GM21447 (cell line): ENCODE measurements around the gene ERF.

Experiments used
- ATAC-seq: cut with Tn5 transposase; IDR thresholded peaks from one replicate; pipeline ENCODE4 v1.9.1; 2021; ENCODE audit not compliant: unreplicated experiment

Gene ERF

DNA sequence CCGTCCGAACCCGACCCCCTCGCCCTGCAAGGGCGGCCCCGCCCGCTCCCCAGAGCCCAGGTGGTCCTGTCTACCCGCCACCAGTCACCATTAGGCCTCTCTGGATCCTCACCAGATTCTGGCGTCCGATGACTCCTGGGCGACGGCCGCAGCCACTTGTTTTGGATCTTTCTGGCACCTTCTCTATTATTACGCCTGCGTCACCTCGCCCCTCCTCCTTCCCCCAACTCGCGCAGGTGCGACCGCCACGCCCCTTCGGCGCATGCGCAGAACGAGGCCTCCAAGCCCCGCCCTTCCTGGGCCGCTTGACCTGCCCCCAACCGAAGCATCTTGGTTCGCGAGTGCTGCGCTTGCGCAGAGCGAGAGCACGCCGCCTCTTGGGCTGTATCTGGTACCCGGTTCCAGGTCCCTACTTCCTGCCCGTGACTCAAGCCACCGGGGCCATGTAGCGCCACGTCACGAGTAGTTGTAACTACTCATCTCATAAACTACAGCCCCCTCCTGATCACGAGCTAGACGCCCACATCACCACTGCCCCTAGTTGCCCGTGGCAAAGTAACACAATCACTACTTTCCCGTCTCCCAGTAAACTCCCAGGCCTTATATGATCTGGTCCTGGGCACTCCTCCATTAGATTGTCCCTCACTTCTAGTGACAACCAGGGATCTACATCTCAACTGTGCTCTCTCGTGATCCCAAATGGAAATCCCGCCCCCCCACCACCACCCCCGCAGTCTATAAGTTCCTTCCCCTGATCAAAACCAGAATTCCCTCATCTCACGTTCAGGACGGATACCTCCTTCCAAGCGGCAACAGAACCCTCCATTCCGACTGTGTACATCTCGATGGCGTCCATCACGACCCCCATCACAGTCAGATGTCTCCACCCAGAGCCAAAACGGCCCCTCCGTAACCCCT, 37.1 kb downstream of the ERF start, which contains the start of gene DEDD2:
Gene DEDD2, minus strand, starts transcription at position 158 of the 918 bp plus-strand sequence. CDS start 670 bp downstream, outside the sequence.
- peak; percentile 60 for ATAC-seq

- ATAC-seq, result peak; percentile 3
Observed at GRCh38 chr19:42216653-42217519, 38.0 kb downstream of the ERF start.

- no peak for ATAC-seq
Observed at GRCh38 chr19:42214810-42215485, 40.0 kb downstream of the ERF start.

DNA sequence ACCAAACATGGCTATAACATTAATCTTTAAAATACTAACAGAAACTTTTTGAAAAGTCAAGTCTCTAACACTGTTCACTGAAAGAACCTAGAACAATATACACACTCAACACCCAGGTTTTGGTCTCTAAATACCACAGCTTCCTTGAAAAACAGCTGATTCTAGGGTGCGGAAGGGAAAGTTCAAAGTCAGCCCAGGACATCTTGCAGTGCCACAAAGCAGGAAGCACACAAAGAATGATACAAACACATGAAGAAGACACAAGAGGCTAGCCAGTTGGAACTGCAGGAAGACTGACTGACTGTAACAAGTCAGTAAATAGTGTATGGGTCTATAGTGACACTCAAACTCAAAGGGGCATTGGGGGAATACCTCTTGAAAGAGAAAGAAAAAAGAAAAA, 42.0 kb downstream of the ERF start:
- ATAC-seq, result no peak

DNA sequence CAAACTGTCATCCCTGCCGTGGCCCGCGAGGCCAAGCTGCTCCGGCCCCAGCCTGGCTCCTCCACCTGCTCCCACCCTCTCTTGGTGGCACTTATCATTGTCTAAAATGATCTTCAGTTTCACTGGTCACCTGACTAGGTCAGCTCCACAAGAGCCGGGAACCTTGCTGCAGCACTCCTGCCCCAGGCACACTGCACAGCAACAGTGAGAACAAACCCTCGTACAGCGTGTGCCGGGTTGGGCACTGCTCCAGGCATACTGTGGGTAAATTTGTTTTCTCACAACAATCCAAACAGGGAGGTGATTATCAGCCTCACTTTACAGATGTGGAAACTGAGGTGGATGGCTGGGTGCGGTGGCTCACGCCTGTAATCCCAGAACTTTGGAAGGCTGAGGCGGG, 46.3 kb downstream of the ERF start:
- no peak for ATAC-seq

- ATAC-seq, result no peak
Observed at GRCh38 chr19:42207767-42208271, 47.1 kb downstream of the ERF start.

GRCh38 chr19:42206871-42207755, 47.8 kb downstream of the ERF start:
- no peak for ATAC-seq

DNA sequence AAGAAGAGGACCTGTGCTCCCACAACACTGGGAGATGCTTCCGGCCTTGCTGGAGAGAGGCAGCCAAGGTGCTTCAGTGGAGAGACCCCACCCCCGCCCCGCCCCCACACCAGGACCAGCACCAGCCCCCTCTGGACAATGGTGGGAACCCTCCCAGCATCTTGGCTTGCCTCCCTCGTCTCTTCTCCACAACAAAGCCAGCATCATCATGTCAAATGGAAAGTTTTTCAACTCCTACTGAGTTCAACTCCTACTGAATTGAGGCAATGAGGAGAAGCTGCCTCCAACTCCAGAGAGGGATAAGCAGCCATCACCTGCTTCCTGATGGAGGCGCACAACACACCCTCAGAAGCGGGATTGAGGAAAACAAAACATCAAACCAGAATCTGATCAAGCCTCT, 50.3 kb downstream of the ERF start:
- no peak for ATAC-seq

GRCh38 chr19:42203700-42204099, 51.2 kb downstream of the ERF start:
- no peak for ATAC-seq

DNA sequence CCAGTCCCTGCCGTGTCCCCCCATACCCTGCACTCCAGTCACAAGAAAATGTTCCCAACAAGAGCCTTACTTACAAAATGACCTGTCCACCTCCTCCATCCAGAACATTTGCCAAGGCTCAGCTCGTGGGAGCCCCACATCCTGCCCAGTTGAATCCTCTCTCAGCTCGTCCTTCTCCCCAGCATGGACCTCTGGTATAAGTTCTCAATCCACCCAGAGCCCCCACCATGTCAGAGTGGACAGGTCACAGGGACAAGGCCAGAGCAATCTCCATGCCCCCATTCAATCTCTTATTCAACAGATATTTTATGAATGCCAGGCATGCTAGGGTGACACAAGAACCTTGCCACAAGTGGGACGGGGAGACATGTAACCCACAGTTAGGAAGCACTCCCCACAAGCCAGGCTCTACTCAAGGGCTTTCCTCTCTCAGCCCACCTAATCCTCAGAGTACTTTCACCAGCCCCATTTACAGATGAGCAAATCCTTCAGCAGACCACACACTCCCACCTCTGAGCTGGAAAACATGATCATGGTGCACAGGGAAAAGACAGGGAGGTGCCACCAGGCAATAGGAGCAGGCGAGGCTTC, 52.5 kb downstream of the ERF start:
- no peak for ATAC-seq

- ATAC-seq, result peak; percentile 47
Observed at GRCh38 chr19:42201489-42202289, 53.2 kb downstream of the ERF start.

- ATAC-seq, result no peak
Observed at GRCh38 chr19:42200116-42200715, 54.7 kb downstream of the ERF start.

DNA sequence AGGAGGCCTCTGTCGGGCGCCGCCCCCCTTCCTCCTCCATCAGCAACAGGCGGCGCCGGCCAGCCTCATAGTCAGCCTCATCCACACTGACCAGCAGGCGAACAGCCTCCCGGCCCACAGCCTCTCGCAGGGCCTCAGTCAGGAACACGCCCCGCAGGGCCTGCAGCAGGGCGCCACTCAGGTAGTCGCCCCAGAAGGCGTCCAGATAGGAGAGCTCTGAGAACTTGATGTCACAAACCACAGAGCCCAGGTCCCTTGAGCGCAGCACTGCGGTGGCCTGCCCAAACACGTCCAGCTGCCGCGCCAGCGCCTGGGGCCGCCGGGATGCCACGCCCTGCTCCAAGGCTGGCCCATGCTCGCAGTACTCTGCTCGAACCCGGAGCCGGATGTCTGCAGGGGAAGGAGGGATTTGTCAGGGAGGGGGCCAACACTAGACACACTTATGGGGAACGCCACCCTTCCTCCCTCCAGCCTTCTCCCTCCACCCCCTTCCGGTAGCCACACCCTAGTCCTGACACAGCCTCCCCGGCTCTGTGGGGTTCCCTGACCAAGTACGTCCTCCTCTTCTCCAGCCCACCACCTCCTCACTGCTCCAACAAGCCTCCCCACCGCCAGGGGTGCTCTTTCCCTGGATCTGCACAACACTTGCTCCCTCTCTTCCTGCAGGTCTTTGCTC, 55.4 kb downstream of the ERF start:
- peak; percentile 46 for ATAC-seq

GRCh38 chr19:42198676-42199439, 56.1 kb downstream of the ERF start:
- ATAC-seq, result peak; percentile 51
